DND-41 (cell line): ENCODE data around the gene GRID1.

ENCODE experiments used
- EZH2 ChIP-seq: IDR thresholded peaks from 3 replicates; pipeline ENCODE4 v1.6.1; 2012; ENCODE audit warnings: borderline replicate concordance, low read depth, mild to moderate bottlenecking, moderate library complexity, low read length, inconsistent platforms; ENCODE audit not compliant: severe bottlenecking
- TF ChIP-seq, protein P1 (sequence below): IDR thresholded peaks from 2 replicates; pipeline ENCODE4 v1.5.1; 2012; ENCODE audit warnings: borderline replicate concordance, low read length, moderate library complexity, mild to moderate bottlenecking; ENCODE audit not compliant: poor library complexity, severe bottlenecking; ENCODE audit errors: extremely low read depth

GRCh38 chr10:86242761-86243160 is 123.8 kb downstream of the GRID1 start:
- TF ChIP-seq, protein P1, sequence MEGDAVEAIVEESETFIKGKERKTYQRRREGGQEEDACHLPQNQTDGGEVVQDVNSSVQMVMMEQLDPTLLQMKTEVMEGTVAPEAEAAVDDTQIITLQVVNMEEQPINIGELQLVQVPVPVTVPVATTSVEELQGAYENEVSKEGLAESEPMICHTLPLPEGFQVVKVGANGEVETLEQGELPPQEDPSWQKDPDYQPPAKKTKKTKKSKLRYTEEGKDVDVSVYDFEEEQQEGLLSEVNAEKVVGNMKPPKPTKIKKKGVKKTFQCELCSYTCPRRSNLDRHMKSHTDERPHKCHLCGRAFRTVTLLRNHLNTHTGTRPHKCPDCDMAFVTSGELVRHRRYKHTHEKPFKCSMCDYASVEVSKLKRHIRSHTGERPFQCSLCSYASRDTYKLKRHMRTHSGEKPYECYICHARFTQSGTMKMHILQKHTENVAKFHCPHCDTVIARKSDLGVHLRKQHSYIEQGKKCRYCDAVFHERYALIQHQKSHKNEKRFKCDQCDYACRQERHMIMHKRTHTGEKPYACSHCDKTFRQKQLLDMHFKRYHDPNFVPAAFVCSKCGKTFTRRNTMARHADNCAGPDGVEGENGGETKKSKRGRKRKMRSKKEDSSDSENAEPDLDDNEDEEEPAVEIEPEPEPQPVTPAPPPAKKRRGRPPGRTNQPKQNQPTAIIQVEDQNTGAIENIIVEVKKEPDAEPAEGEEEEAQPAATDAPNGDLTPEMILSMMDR, result no peak
- TF ChIP-seq EZH2, result no peak
